ENCODE results near the gene PEDS1. TPM values are rescaled to one million over a fixed set of nuclear protein-coding genes. Genes with fewer than 3 reads are reported as not detected.
"Not testable (repeated sequence)": the region's sequence is repeated elsewhere in the genome, so short reads cannot be mapped to it uniquely, and the experiment has no call there.

Gene PEDS1
- total RNA-seq, 1 donor from 2014 or later: 28.6 TPM

GRCh38 chr20:50113420-50114224 is 39.9 kb downstream of the PEDS1 start:
- no peak for DNase-seq (ENCODE audit: low spot score)

GRCh38 chr20:50112512-50113419 is 40.8 kb downstream of the PEDS1 start, which contains the start of gene UBE2V1:
TSS of gene UBE2V1 (minus strand) at chr20:50113150. CDS start at chr20:50113128, 22 bp downstream.
- DNase-seq (ENCODE audit: low spot score): peak; percentile 91

GRCh38 chr20:50111829-50112495 is 41.6 kb downstream of the PEDS1 start:
- no peak for DNase-seq (ENCODE audit: low spot score)

GRCh38 chr20:50111120-50111828 is 42.2 kb downstream of the PEDS1 start:
- DNase-seq (ENCODE audit: low spot score): no peak

- DNase-seq (ENCODE audit: low spot score): no peak
These were observed 43.1 kb downstream of the PEDS1 start for GRCh38 chr20:50110141-50111047.

- no peak for DNase-seq (ENCODE audit: low spot score)
These were observed 44.8 kb downstream of the PEDS1 start for GRCh38 chr20:50108556-50109235.

- DNase-seq (ENCODE audit: low spot score): no peak
These were observed 45.7 kb downstream of the PEDS1 start for GRCh38 chr20:50107796-50108331.

- DNase-seq (ENCODE audit: low spot score): no peak
These were observed 46.4 kb downstream of the PEDS1 start for GRCh38 chr20:50107086-50107660.

- DNase-seq (ENCODE audit: low spot score): not testable (repeated sequence)
These were observed 46.9 kb downstream of the PEDS1 start for GRCh38 chr20:50106669-50107068.

Other genes starting within 250 kb of the PEDS1 start
- 13.4 TPM for gene SPATA2, start 238.2 kb downstream of the PEDS1 start, total RNA-seq
- 78.8 TPM for gene RNF114, start 217.3 kb downstream of the PEDS1 start, total RNA-seq
- 3.2 TPM for gene SNAI1, start 170.7 kb downstream of the PEDS1 start, total RNA-seq
- gene UBE2V1, start 40.6 kb downstream of the PEDS1 start, total RNA-seq: 82.6 TPM
- 87.4 TPM for gene CEBPB, start 37.1 kb upstream of the PEDS1 start, total RNA-seq